PC-9 (cell line): Measurements from ENCODE around the gene ANKRD33B.

ENCODE experiments used
- EZH2 ChIP-seq: fragments of 200-600 bp; sonication (generic); IDR thresholded peaks from 2 replicates; pipeline ENCODE4 v1.8.0; 2017; ENCODE audit warnings: antibody characterized with exemption, low read depth
- TF ChIP-seq, protein P1 (sequence below): fragments of 200-600 bp; sonication (generic); conservative IDR thresholded peaks from 2 replicates; pipeline ENCODE4 v1.6.1; 2017; ENCODE audit warnings: mixed run types, antibody characterized with exemption, mild to moderate bottlenecking, moderate library complexity

- TF ChIP-seq, protein P1, sequence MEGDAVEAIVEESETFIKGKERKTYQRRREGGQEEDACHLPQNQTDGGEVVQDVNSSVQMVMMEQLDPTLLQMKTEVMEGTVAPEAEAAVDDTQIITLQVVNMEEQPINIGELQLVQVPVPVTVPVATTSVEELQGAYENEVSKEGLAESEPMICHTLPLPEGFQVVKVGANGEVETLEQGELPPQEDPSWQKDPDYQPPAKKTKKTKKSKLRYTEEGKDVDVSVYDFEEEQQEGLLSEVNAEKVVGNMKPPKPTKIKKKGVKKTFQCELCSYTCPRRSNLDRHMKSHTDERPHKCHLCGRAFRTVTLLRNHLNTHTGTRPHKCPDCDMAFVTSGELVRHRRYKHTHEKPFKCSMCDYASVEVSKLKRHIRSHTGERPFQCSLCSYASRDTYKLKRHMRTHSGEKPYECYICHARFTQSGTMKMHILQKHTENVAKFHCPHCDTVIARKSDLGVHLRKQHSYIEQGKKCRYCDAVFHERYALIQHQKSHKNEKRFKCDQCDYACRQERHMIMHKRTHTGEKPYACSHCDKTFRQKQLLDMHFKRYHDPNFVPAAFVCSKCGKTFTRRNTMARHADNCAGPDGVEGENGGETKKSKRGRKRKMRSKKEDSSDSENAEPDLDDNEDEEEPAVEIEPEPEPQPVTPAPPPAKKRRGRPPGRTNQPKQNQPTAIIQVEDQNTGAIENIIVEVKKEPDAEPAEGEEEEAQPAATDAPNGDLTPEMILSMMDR: no peak
- TF ChIP-seq EZH2: no peak
Observed at GRCh38 chr5:10681731-10682679, 118.1 kb downstream of the ANKRD33B start.
